ENCODE measurements around the gene CLDN1.
"Not testable (repeated sequence)": the region's sequence is repeated elsewhere in the genome, so short reads cannot be mapped to it uniquely, and the experiment has no call there.

Gene CLDN1

DNA sequence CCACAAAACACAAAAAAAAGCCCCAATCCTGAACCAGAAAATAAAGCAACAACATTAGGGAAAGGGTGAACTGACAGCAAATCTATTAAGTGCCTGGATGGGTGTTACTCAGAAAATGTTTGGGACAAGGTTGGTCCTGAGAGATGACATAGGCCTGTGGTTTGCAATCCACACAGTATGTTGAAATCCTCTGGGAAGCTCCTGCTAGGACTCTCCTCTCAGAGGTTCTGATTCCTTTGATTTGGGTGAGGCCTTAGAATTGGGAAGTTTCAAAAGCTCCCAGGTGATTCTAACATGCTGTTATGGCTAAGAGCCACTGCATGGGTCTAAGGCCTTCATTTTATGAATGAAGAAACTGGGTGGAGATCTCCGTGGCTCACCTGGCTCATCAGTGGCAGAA lies 18.4 kb downstream of the CLDN1 start:
- no peak for DNase-seq
- intact Hi-C loops (cut with DNase I), result no loop called here

DNA sequence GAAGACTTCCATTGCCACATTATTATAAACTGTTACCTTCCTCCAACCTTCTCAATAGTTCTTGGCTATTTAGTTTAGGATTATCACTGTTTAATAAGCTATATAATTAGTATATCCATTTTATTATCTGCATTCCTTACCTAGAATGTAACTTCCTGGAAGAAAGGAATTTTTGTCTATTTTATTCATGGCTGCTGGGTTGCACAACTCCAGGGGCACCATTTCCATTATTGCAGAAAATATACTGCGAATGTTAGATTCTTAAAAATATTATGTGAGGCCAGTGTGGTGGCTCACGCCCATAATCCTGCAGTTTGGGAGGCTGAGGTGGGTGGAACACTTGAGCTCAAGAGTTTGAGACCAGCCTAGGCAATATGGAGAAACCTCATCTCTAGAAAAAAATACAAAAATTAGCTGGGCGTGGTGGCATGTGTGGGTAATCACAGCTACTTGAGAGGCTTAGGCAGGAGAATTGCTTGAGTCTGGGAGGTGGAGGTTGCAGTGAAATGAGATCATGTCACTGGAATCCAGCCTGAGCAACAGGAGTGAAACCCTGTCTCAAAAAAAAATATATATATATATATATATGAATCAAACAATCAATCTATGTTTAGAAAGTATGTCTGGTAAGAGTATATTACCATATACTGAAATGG lies 19.9 kb downstream of the CLDN1 start:
- intact Hi-C loops (cut with DNase I), result no loop called here
- DNase-seq, result no peak

DNA sequence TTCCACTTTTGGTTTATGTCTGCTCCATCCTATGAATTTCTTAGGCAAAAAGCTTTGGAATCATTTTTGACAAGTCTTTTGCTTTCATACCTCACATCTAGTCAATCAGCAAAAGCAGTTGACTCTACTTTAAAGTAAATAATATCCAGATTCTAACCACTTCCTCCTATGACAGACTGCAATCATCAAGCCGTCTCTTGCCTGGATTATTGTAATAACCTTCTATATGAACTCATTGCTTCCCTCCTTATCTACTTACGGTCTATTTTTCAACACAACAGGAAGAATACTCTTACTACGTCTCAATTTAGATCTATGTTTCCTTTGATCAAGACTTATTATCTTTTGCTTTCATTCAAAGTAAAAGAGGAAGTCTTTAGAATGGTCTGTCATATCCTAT lies 20.7 kb downstream of the CLDN1 start:
- intact Hi-C loops (cut with DNase I), result no loop called here

DNA sequence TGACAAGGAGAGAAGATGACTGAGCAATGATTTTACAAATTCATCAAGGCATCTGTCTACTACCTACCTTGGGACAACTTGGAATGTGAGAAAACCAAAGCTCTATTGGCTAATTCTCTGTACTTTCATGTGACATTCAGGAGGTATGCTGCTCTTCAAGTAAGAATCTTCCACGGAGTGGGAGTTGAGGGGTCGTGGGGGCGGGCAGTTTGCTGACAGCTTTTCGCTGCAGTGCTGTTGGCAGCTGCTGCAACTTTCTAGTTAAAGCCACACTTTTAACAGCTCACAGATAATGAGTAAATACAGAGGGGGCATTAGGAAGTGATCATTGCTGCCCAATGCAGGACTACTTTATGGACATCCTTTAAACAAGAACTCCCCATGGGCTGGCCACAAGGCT lies 22.3 kb downstream of the CLDN1 start:
- intact Hi-C loops (cut with DNase I), result no loop called here
- DNase-seq, result peak in 36 of 42 donors; percentile 20 to 75 (median 44)

More for the DNA sequence above, 20.7 kb downstream of the CLDN1 start:
- DNase-seq, result no peak

DNA sequence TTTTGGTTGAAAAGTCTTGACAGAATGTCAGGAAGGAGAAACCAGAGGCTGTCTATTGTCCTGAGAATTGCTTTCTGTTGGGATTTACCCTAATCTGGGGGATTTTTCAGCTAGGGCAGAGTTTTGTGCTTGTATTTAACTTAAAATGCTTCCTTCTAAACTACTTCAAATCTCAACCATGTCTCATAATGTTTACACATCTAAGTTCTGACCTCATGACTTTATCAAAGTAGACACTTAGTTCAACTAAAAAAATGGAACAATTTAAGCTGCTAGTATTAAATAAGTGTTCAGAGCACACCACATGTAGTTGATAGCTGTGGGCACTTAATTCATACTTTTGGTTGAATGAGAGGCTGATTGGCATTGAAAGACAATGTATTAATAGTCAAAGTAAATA lies 28.2 kb downstream of the CLDN1 start:
- intact Hi-C loops (cut with DNase I), result no loop called here
- DNase-seq, result no peak

DNA sequence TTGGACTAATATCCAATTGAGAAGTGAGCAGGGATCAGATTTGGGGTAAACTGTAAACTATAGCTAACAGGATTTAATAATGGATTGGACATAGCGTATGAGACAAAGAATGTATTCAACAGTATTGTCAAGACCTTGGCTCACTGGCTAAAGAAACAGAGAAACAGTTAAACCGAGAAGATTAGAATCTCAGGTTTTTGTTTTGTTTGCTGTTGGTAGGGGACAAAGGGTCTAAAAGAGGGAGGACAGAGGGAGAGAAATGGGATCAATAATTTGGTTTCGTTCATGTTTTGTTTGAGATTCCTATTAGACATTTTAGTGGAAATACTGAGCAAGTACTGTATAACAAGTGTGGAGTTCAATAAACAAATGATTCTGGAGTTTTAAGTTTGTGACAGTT lies 28.6 kb downstream of the CLDN1 start:
- no peak for DNase-seq
- intact Hi-C loops (cut with DNase I), result no loop called here

DNA sequence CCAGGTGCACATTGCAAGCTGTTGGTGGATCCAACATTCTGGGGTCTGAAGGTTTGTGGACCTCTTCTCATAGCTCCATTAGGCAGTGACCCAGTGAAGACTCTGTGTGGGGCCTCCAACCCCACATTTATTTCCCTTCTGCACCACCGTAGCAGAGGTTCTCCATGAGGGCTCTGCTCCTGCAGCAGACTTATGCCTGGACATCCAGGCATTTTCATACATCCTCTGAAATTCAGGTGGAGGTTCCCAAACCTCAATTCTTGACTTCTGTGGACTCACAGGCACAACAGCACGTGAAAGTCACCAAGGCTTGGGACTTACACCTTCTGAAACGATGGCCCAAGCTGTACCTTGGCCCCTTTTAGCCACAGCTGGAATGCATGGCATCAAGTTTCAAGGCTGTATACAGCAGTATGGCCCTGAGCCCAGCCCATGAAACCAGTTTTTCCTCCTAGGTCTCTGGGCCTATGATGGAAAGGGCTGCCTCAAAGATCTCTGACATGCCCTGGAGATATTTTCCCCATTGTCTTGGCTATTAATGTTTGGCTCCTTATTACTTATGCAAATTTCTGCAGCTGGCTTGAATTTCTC lies 30.2 kb downstream of the CLDN1 start:
- intact Hi-C loops (cut with DNase I), result no loop called here

DNA sequence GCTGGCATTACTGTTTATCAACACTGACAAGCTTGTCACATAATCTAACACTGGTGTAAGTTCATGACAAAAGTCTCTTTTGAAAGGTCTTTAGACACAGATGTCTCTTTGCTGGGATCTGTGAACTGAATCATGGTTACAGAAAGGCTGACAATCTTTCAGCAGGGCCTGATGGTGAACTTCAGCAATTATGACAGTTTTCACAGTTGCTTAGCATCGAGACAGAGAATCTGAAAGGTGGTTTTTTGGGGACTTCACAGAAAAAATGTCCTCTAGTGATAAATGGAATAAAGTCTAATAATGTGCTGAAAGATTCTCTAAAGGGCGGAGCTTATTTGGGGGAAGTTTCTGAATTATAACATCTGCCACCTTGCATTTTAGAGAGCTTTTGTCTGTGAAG lies 32.3 kb downstream of the CLDN1 start:
- DNase-seq, result no peak
- intact Hi-C loops (cut with DNase I), result no loop called here

More for the DNA sequence above, 30.2 kb downstream of the CLDN1 start:
- DNase-seq, result no peak

DNA sequence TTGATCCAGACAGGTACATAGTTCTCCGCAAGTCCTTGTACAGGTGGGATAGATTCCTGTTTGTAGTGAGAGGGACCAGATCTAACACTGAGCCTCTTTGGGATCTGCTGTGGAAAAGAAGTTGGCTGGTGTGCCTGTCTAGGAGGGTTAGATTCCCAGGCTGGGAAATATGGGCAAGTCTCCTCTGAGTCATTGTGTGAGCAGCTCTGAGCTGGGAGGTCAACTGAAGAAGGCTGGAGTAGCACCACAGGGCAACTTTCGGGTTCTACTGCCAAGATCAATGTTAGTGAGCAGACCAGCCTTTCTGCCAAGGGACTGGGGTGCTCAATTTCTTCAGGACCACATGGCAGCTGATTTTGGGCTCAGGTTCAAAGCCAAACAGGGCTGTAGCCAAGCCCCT lies 33.4 kb downstream of the CLDN1 start:
- intact Hi-C loops (cut with DNase I), result no loop called here

DNA sequence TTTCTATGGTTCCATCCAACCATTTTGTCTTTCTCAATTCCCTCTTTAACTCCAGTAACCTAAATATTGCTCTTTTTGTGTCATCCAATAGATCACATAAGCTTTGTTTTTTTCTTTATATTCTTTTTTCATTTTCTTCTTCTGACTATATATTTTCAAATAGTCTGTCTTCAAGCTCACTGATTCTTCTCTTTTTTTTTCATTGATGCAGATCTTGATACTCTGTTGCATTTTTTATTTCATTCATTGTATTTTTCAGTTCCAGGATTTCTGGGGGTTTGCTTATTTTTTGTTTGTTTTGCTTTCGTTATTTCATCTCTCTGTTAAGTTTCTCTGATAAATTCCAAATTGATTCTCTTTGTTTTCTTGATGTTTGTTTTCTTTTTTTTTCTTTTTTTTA lies 36.2 kb downstream of the CLDN1 start:
- no peak for DNase-seq
- intact Hi-C loops (cut with DNase I), result no loop called here

More for the DNA sequence above, 33.4 kb downstream of the CLDN1 start:
- DNase-seq, result no peak

DNA sequence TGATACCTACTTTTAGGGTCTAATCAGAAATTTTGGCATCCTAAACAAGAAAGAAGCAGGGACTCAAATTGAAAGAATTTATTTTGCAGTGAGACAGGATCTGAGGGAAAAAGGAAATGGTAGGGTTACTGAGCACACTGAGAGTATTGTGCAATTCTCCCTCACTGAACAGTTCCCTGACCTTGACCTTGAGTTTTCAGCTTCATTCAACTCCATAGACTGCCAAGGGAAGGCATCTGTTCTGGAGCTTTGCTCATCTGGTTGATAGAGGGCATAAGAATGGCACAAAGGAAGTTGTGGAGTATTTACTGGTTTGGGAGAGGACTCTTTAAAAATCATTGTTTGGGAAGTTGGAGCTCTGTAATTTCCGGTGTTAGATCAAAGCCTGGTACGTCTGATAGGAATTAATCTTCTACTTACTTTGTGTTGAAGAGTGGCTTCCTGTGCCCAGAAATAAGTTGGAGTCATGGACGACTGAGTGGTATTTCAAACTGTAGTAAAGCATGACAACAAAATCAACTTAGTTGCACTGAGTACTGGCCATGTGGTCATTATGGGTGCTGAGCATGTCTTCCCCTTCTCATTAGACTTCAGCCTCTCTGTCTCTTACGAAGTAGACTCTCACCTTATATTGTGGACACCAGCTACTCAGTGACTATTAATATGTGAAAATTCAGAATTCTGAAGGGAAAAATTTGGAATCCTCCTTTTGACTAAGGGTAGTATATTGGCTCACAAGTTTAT lies 40.8 kb downstream of the CLDN1 start:
- intact Hi-C loops (cut with DNase I), result no loop called here
- no peak for DNase-seq

DNA sequence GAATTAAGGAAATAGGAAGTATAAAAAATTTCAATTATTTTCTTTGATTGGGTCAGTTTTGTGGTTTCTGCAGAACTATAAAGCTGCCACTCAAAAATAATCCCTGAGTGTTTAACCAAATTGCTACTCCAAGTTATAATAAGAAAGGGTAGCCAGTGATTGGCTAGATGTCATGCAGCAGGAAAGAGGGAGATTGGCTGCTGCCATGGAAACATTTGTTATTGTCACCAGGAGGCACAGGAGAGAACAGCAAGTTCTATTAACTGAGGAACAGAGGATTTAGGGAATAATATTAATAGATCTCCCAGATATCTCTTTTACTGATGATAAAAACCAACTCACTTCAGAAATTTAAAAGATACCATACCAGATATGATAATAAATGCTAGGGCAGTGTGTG lies 42.6 kb downstream of the CLDN1 start:
- peak in 30 of 42 donors; percentile 2 to 70 (median 29) for DNase-seq
- intact Hi-C loops (cut with DNase I), result no loop called here

DNA sequence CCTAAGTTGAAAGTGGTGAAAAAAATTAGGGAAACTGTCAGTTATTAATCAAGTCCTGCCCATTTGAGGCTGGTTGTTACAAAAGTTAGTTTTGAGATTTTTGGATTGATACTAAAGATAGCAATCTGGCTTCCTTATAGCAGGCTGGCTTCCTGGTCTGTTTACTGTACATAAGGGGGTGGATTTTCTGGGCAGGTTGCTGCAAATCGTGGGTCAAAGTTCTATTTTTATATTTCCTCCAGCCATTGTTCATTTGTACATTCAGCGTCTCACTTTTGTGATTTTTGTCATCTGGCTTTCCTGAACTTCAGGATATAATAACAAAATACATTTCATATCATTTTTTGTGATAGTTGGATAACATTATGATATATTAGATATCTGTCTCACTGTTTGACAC lies 49.5 kb downstream of the CLDN1 start:
- DNase-seq, result no peak
- intact Hi-C loops (cut with DNase I), result no loop called here

DNA sequence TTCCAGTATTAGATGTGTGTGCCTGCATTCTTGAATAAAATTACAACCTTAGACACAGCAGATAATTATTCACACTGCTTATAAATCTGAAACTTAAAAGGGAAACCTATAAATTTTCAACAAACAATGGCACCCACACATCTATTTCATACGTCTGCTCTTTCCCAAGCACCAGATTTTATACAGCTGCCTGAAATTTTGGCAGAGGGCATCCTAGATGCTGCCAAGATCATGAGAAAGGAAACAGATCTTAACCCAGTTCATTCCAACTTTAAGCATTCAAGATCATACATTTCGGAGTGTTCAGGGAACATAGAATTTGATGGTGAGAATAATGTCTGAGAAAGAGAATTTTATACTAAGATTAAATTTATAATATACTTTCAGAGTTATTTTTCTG lies 53.1 kb downstream of the CLDN1 start:
- no peak for DNase-seq
- intact Hi-C loops (cut with DNase I), result no loop called here

DNA sequence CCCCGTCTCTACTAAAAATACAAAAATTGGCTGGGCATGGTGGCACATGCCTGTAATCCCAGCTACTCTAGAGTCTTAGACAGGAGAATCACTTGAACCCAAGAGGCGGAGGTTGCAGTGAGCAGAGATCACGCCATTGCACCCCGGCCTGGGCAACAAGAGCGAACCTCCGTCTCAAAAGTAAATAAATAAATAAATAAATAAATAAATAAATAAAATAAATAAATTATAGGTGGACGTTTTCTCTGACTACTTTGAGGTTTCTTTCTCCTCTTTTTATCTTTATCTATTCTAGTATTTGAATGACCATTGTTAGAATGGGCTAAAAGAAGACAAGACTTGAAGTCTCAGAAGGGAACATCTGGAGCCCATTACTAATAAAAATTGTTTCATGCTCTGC lies 54.8 kb downstream of the CLDN1 start:
- DNase-seq; intact Hi-C loops (cut with DNase I): not testable (repeated sequence)

DNA sequence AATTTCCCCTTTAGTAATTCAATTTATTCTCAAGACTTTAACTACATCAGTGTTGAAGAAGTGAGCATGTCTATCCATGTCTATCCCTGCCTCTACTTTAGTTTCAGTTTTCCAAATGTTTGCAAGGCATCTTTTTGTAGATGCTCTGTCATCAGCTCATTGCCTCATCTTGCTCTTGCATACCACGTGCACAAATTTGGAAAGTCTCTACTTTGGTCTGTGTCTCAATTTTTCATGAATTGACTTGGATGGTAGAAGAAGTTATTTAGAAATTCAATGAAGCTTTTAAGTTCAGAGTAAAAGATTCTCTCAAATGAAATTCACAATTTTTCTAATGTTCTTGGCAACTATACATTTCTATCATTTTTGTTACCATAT lies 55.3 kb downstream of the CLDN1 start:
- DNase-seq, result no peak
- intact Hi-C loops (cut with DNase I), result no loop called here

DNA sequence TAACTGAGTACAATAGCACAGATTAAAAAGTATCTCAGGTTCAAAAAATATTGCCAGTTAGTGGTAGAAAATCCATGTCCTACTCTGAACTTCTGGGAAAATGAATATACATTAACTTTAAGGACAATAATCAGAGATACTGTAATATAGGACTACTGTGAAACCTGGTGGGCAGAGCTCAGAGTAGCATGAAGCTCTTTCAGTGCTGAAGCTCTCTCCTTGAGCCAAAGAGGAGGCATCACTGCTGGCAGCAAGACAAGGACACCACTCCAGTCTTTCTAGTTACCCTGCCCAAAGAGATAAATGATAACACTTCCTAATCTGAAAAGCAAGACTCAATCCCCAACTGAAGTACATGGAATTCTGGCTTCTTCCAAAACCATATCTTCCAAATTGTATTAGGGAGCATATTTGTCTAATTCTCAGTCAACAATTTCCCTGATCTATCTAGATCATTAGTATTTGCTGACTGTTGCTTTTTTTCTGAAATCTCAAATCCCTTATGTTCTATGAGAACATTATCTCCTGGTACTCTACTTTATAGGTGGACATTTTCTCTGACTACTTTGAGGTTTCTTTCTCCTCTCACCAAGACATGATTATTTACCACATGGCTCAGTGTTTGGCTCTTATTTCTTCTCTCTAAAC lies 55.9 kb downstream of the CLDN1 start:
- intact Hi-C loops (cut with DNase I), result no loop called here
- DNase-seq, result no peak

DNA sequence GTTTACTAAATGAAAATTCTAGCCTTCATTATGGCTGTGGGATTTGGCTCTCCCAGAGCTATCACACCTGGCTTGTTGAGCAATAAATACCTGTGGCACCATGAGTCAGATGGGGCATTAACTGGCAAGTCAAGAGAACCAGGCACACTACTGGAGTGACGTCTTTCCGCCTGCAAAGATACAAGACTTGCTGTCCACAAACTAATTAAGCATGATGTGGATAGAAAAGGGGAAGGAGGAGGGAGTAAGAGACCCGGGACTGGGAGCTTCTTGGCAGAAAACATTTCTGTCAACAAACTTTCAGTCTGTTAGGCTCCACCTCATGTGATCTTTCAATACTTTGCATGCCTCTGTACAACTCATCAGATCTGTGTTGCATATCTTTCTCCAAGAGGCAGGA lies 56.5 kb downstream of the CLDN1 start:
- no peak for DNase-seq
- intact Hi-C loops (cut with DNase I), result no loop called here

DNA sequence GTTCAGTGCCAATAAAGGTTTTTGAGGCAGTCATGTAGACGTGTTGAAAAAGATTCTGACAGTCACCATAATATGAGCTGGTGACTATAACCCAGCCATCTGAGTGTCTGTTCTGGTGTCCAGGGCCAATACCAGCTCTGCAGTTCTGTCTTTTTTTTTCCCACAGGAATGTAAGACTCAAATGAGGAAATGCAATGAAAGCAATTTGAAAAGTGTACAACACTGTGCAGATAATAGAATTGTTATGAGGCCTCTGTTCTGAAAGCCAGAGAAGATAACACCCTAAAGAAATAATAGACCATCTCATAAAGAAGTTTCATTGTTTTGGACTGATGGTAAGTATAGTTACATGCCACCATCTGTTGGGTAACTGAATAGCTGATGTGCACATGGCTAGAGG lies 57.1 kb downstream of the CLDN1 start:
- intact Hi-C loops (cut with DNase I), result no loop called here
- DNase-seq, result no peak

DNA sequence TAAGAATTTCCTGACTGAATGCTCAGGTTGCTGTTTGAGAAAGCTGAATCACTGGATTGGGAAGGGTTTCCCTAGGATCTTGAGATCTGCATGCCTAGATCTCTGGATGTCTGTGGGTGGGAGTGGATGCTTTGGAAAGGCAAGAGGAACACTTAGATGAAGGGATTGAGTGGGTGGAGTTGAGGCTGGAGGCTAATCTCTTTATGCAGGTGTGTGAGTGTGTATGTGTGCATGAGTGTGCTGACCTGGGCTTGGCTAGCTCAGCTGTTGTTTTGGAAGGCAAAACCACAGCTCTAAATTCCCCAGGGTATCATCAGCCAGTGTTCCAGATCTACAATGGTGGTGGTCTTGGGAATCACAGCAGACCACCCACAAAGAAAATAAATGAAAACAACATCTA lies 60.5 kb downstream of the CLDN1 start:
- peak in 6 of 42 donors; percentile 8 to 42 (median 21) for DNase-seq
- intact Hi-C loops (cut with DNase I), result no loop called here

Measured in head of caudate nucleus (tissue), 42 donors.